Measurements from ENCODE around the gene COL9A3. TPM values are rescaled to one million over a fixed set of nuclear protein-coding genes. Genes with fewer than 3 reads are reported as not detected.

COL9A3 gene
- total RNA-seq, result not detected in 2 replicates

GRCh38 chr20:62816884-62817873 is at the start of gene COL9A3:
COL9A3 (plus strand) TSS chr20:62817050; CDS start chr20:62817065, 15 bp downstream.
- H3K36me3 ChIP-seq (ENCODE audit: insufficient read depth, low read length), result peaks cover 6% of the 10 kb centered on the region
- DNase-seq (ENCODE audit: insufficient read length, low spot score, missing footprints), result peak; percentile 86
- H4K20me1 ChIP-seq (ENCODE audit: insufficient read depth, low read length), result peaks cover 8% of the 10 kb centered on the region
- TF ChIP-seq CTCF (IDR thresholded peaks at IDR 0.05; ENCODE audit: extremely low read depth, low read depth, low read length), result no peak
- H3K9me3 ChIP-seq (ENCODE audit: low read depth, low read length), result no peaks in the 10 kb centered on the region
- peaks cover 21% of the 10 kb centered on the region for H3K4me1 ChIP-seq (ENCODE audit: insufficient read depth, low read length)
- H3K27me3 ChIP-seq (ENCODE audit: insufficient read depth, low read length), result peaks cover 41% of the 10 kb centered on the region
- peak within 1 kb of the TSS; percentile 35 for H3K4me3 ChIP-seq (ENCODE audit: insufficient read depth, low read length)
- no peak within 1 kb of the TSS for H2AFZ ChIP-seq (ENCODE audit: low read length)
- no peak within 1 kb of the TSS for H3K27ac ChIP-seq (ENCODE audit: low read depth, low read length)
- H3K79me2 ChIP-seq (ENCODE audit: insufficient read depth, low read length), result no peaks in the 10 kb centered on the region
- H3K4me2 ChIP-seq (ENCODE audit: insufficient read depth, low read length), result peak within 1 kb of the TSS; percentile 54

- H3K4me2 ChIP-seq (ENCODE audit: insufficient read depth, low read length), result no peak overlapping the region
- H4K20me1 ChIP-seq (ENCODE audit: insufficient read depth, low read length), result no peaks in the 10 kb centered on the region
- H3K4me3 ChIP-seq (ENCODE audit: insufficient read depth, low read length), result no peak overlapping the region
- no peaks in the 10 kb centered on the region for H3K36me3 ChIP-seq (ENCODE audit: insufficient read depth, low read length)
- H2AFZ ChIP-seq (ENCODE audit: low read length), result no peak overlapping the region
- no peak for TF ChIP-seq CTCF (IDR thresholded peaks at IDR 0.05; ENCODE audit: extremely low read depth, low read depth, low read length)
- H3K27ac ChIP-seq (ENCODE audit: low read depth, low read length), result no peak overlapping the region
- no peaks in the 10 kb centered on the region for H3K4me1 ChIP-seq (ENCODE audit: insufficient read depth, low read length)
- no peak for DNase-seq (ENCODE audit: insufficient read length, low spot score, missing footprints)
- no peaks in the 10 kb centered on the region for H3K9me3 ChIP-seq (ENCODE audit: low read depth, low read length)
- peaks cover 10% of the 10 kb centered on the region for H3K27me3 ChIP-seq (ENCODE audit: insufficient read depth, low read length)
- H3K79me2 ChIP-seq (ENCODE audit: insufficient read depth, low read length), result no peaks in the 10 kb centered on the region
These were observed 48.7 kb upstream of the COL9A3 start for GRCh38 chr20:62768234-62768546.

GRCh38 chr20:62768551-62769287 is 48.1 kb upstream of the COL9A3 start:
- Histone ChIP-seq H3K4me2 (ENCODE audit: insufficient read depth, low read length) (no peak overlapping the region), H2AFZ (ENCODE audit: low read length) (no peak overlapping the region), H3K4me1 (ENCODE audit: insufficient read depth, low read length) (no peaks in the 10 kb centered on the region), H3K36me3 (ENCODE audit: insufficient read depth, low read length) (no peaks in the 10 kb centered on the region), H3K27ac (ENCODE audit: low read depth, low read length) (no peak overlapping the region), H3K4me3 (ENCODE audit: insufficient read depth, low read length) (no peak overlapping the region), H3K9me3 (ENCODE audit: low read depth, low read length) (no peaks in the 10 kb centered on the region), H4K20me1 (ENCODE audit: insufficient read depth, low read length) (no peaks in the 10 kb centered on the region), H3K79me2 (ENCODE audit: insufficient read depth, low read length) (no peaks in the 10 kb centered on the region), H3K27me3 (ENCODE audit: insufficient read depth, low read length) (peaks cover 12% of the 10 kb centered on the region)
- no peak for TF ChIP-seq CTCF (IDR thresholded peaks at IDR 0.05; ENCODE audit: extremely low read depth, low read depth, low read length)
- DNase-seq (ENCODE audit: insufficient read length, low spot score, missing footprints), result peak; percentile 92
